Upper lobe of left lung (tissue), 6 donors: ENCODE results near the gene SART1. TPM values are rescaled to one million over a fixed set of nuclear protein-coding genes. Genes with fewer than 3 reads are reported as not detected.

Experiments used
- ATAC-seq, 2 donors: fragments of 200-7000 bp; cut with Tn5 transposase; one replicate each; pipeline ENCODE4 v1.9.1; 2022; ENCODE audit warnings: mild to moderate bottlenecking in 2 of 2, moderate library complexity in 2 of 2; ENCODE audit not compliant: low FRiP score in 2 of 2
- DNase-seq, 2 donors: peaks; one replicate each; pipeline ENCODE4 v3.0.0-alpha.2; 2019 to 2020
- H3K27ac ChIP-seq, 4 donors: fragments of 200-600 bp; sonication (generic); one replicate each; pipeline ENCODE4 v1.5.1; 2016 to 2019
- H3K27me3 ChIP-seq, 4 donors: fragments of 200-600 bp; sonication (generic); one replicate each; pipeline ENCODE4 v1.5.1; 2017 to 2019
- H3K36me3 ChIP-seq, 4 donors: fragments of 200-600 bp; sonication (generic); one replicate each; pipeline ENCODE4 v1.5.1; 2016 to 2019
- H3K4me1 ChIP-seq, 4 donors: fragments of 200-600 bp; sonication (generic); one replicate each; pipeline ENCODE4 v1.5.1; 2018 to 2019
- H3K4me3 ChIP-seq, 4 donors: fragments of 200-600 bp; sonication (generic); one replicate each; pipeline ENCODE4 v1.5.1; 2017 to 2019; ENCODE audit warnings: mild to moderate bottlenecking in 2 of 4, moderate library complexity in 1 of 4
- H3K9me3 ChIP-seq, 4 donors: fragments of 200-600 bp; sonication (generic); one replicate each; pipeline ENCODE4 v1.5.1; 2018 to 2019
- CTCF ChIP-seq, 6 experiments: fragments of 450-650 bp in 4 of 6; fragments of 200-600 bp in 2 of 6; sonication (generic) in 2 of 6; IDR thresholded peaks; one replicate each; pipeline ENCODE4 v1.5.1; 2016 to 2019; ENCODE audit warnings: antibody characterized with exemption in 6 of 6
- EP300 ChIP-seq, 4 donors: sonication (generic); formaldehyde crosslinking; IDR thresholded peaks; one replicate each; pipeline ENCODE4 v1.5.1; 2017; ENCODE audit warnings: antibody characterized with exemption in 4 of 4, control low read depth in 2 of 4
- POLR2A ChIP-seq, 4 donors: fragments of 450-650 bp; IDR thresholded peaks; one replicate each; pipeline ENCODE4 v1.5.1; 2016 to 2017; ENCODE audit warnings: antibody characterized with exemption in 4 of 4, mild to moderate bottlenecking in 2 of 4
- POLR2AphosphoS5 ChIP-seq, 2 donors: sonication (generic); formaldehyde crosslinking; IDR thresholded peaks; one replicate each; pipeline ENCODE4 v1.5.1; 2017; ENCODE audit warnings: antibody characterized with exemption in 2 of 2
- WGBS, 2 donors: methylation state at CpG; one replicate each; pipeline ENCODE4 v1.1.5; 2017 to 2018; 5-methylcytosine and 5-hydroxymethylcytosine counted together
- total RNA-seq, 6 donors: library from RNA; depleted of rRNA in 4 of 6; stranded (reverse); fragments of >200 nt in 4 of 6; gene quantifications; one replicate each; pipeline versions ENCODE4 v1.1.0 to v1.2.1, GENCODE V29; 2016 to 2021
- donor health status: DM: no; HTN: no; CAD: no; lungs with moderate emphysema.
- donor health status: DM: no; HTN: yes; CAD: no; lungs with severe emphysema.

The SART1 gene
- total RNA-seq, 6 donors from 2014 or later = 44.4 to 201 (median 71.4) TPM

GRCh38 chr11:65979261-65979759 is 17.8 kb downstream of the SART1 start:
- Histone ChIP-seq H3K36me3 (peaks cover 11 to 42% (median 37%) of the 10 kb centered on the region in 4 donors), H3K27me3 (no peaks in the 10 kb centered on the region), H3K4me3 (no peak overlapping the region), H3K27ac (no peak overlapping the region), H3K9me3 (no peaks in the 10 kb centered on the region), H3K4me1 (no peaks in the 10 kb centered on the region)
- TF ChIP-seq EP300 (IDR thresholded peaks at IDR 0.05) = no peak
- TF ChIP-seq POLR2AphosphoS5 (IDR thresholded peaks at IDR 0.05) = no peak
- TF ChIP-seq CTCF (IDR thresholded peaks at IDR 0.05) = no peak
- no peak for TF ChIP-seq POLR2A (IDR thresholded peaks at IDR 0.05)
- WGBS, 2 donors = 82 to 90% methylated on average over 7 to 10 of the region's 10 CpGs
- no peak for DNase-seq
- no peak for ATAC-seq

GRCh38 chr11:65981101-65981740 is 19.7 kb downstream of the SART1 start:
- no peak for ATAC-seq

GRCh38 chr11:65981972-65982823 is 20.7 kb downstream of the SART1 start:
- DNase-seq (peak in 1 of 2 donors; percentile 66), ATAC-seq (no peak)
- H3K9me3 ChIP-seq = no peaks in the 10 kb centered on the region
- H3K36me3 ChIP-seq = peaks cover 11 to 29% (median 24%) of the 10 kb centered on the region in 4 donors
- H3K4me1 ChIP-seq = no peaks in the 10 kb centered on the region
- TF ChIP-seq EP300 (IDR thresholded peaks at IDR 0.05) (no peak), POLR2AphosphoS5 (IDR thresholded peaks at IDR 0.05) (no peak), POLR2A (IDR thresholded peaks at IDR 0.05) (no peak), CTCF (IDR thresholded peaks at IDR 0.05) (no peak)
- no peak overlapping the region for H3K27ac ChIP-seq
- WGBS, 2 donors = 74 to 78% methylated on average over 6 to 15 of the region's 16 CpGs
- no peak overlapping the region for H3K4me3 ChIP-seq
- no peaks in the 10 kb centered on the region for H3K27me3 ChIP-seq

More at GRCh38 chr11:65981101-65981740, 19.7 kb downstream of the SART1 start:
- H3K9me3 ChIP-seq = no peaks in the 10 kb centered on the region
- peak in 1 of 2 donors; percentile 26 for DNase-seq
- WGBS, 2 donors = 76 to 80% methylated on average over 9 to 11 of the region's 12 CpGs
- no peak overlapping the region for H3K27ac ChIP-seq
- peaks cover 11 to 39% (median 34%) of the 10 kb centered on the region in 4 donors for H3K36me3 ChIP-seq
- H3K4me3 ChIP-seq = no peak overlapping the region
- no peaks in the 10 kb centered on the region for H3K27me3 ChIP-seq
- TF ChIP-seq POLR2AphosphoS5 (IDR thresholded peaks at IDR 0.05) (no peak), EP300 (IDR thresholded peaks at IDR 0.05) (no peak), POLR2A (IDR thresholded peaks at IDR 0.05) (no peak), CTCF (IDR thresholded peaks at IDR 0.05) (no peak)
- no peaks in the 10 kb centered on the region for H3K4me1 ChIP-seq

GRCh38 chr11:65982824-65983588 is 21.5 kb downstream of the SART1 start:
- H3K36me3 ChIP-seq = peaks cover 9 to 21% (median 16%) of the 10 kb centered on the region in 4 donors
- DNase-seq (peak in 1 of 2 donors; percentile 37), ATAC-seq (no peak)
- H3K4me3 ChIP-seq = no peak overlapping the region
- no peak overlapping the region for H3K27ac ChIP-seq
- TF ChIP-seq CTCF (IDR thresholded peaks at IDR 0.05) = no peak
- TF ChIP-seq EP300 (IDR thresholded peaks at IDR 0.05) = no peak
- TF ChIP-seq POLR2AphosphoS5 (IDR thresholded peaks at IDR 0.05) = no peak
- TF ChIP-seq POLR2A (IDR thresholded peaks at IDR 0.05) = no peak
- no peaks in the 10 kb centered on the region for H3K9me3 ChIP-seq
- WGBS, 2 donors = 77 to 86% methylated on average over 20 to 21 of the region's 22 CpGs
- no peaks in the 10 kb centered on the region for H3K4me1 ChIP-seq
- no peaks in the 10 kb centered on the region for H3K27me3 ChIP-seq
